Measurements from ENCODE around the gene NPAS3.
A peak's percentile ranks its signal among the peaks of the same experiment; 100 is the strongest.

Gene NPAS3

GRCh38 chr14:33016613-33017012, 77.9 kb downstream of the NPAS3 start:
- no peak for DNase-seq (ENCODE audit: low spot score)

- no peak for DNase-seq (ENCODE audit: low spot score)
Measured at GRCh38 chr14:33017016-33017415, 78.3 kb downstream of the NPAS3 start.

GRCh38 chr14:33019346-33019745, 80.7 kb downstream of the NPAS3 start:
- DNase-seq (ENCODE audit: low spot score): no peak

- no peak for DNase-seq (ENCODE audit: low spot score)
Measured at GRCh38 chr14:33026850-33027430, 88.3 kb downstream of the NPAS3 start.

GRCh38 chr14:33029511-33029910, 90.8 kb downstream of the NPAS3 start:
- DNase-seq (ENCODE audit: low spot score): no peak

- DNase-seq (ENCODE audit: low spot score): no peak
Measured at GRCh38 chr14:33030386-33030785, 91.7 kb downstream of the NPAS3 start.

GRCh38 chr14:33035416-33036194, 96.9 kb downstream of the NPAS3 start:
- no peak for DNase-seq (ENCODE audit: low spot score)

- DNase-seq (ENCODE audit: low spot score): peak; percentile 7
Measured at GRCh38 chr14:33039311-33039710, 100.6 kb downstream of the NPAS3 start.

GRCh38 chr14:33040372-33041140, 101.9 kb downstream of the NPAS3 start:
- DNase-seq (ENCODE audit: low spot score): no peak

- no peak for DNase-seq (ENCODE audit: low spot score)
Measured at GRCh38 chr14:33042591-33042990, 103.9 kb downstream of the NPAS3 start.

GRCh38 chr14:33045760-33046159, 107.1 kb downstream of the NPAS3 start:
- no peak for DNase-seq (ENCODE audit: low spot score)

- DNase-seq (ENCODE audit: low spot score): no peak
Measured at GRCh38 chr14:33052943-33053342, 114.3 kb downstream of the NPAS3 start.

- DNase-seq (ENCODE audit: low spot score): no peak
Measured at GRCh38 chr14:33056213-33056612, 117.5 kb downstream of the NPAS3 start.

- DNase-seq (ENCODE audit: low spot score): no peak
Measured at GRCh38 chr14:33057585-33057984, 118.9 kb downstream of the NPAS3 start.

GRCh38 chr14:33061667-33062325, 123.1 kb downstream of the NPAS3 start:
- DNase-seq (ENCODE audit: low spot score): no peak

GRCh38 chr14:33062476-33062875, 123.8 kb downstream of the NPAS3 start:
- no peak for DNase-seq (ENCODE audit: low spot score)

GRCh38 chr14:33062881-33063280, 124.2 kb downstream of the NPAS3 start:
- no peak for DNase-seq (ENCODE audit: low spot score)

- no peak for DNase-seq (ENCODE audit: low spot score)
Measured at GRCh38 chr14:33063521-33063920, 124.8 kb downstream of the NPAS3 start.

GRCh38 chr14:33065634-33066033, 127.0 kb downstream of the NPAS3 start:
- no peak for DNase-seq (ENCODE audit: low spot score)

- no peak for DNase-seq (ENCODE audit: low spot score)
Measured at GRCh38 chr14:33068040-33068439, 129.4 kb downstream of the NPAS3 start.

GRCh38 chr14:33068626-33069025, 129.9 kb downstream of the NPAS3 start:
- no peak for DNase-seq (ENCODE audit: low spot score)

GRCh38 chr14:33070475-33070874, 131.8 kb downstream of the NPAS3 start:
- DNase-seq (ENCODE audit: low spot score): no peak

- DNase-seq (ENCODE audit: low spot score): no peak
Measured at GRCh38 chr14:33073023-33073422, 134.3 kb downstream of the NPAS3 start.
